Osteoblast (primary cell): ENCODE results near the gene EPB41L4B. TPM values are rescaled to one million over a fixed set of nuclear protein-coding genes. Genes with fewer than 3 reads are reported as not detected.

Experiments used
- DNase-seq: peaks from one replicate; pipeline ENCODE4 v3.0.0; 2011; ENCODE audit warnings: low spot score, mixed read lengths; ENCODE audit not compliant: insufficient read length; ENCODE audit errors: missing footprints
- H2AFZ ChIP-seq: 2 replicates; pipeline ENCODE4 v1.6.0; 2011; ENCODE audit warnings: mild to moderate bottlenecking, low read length
- H3K27ac ChIP-seq: 2 replicates; pipeline ENCODE4 v1.5.1; 2011; ENCODE audit warnings: mild to moderate bottlenecking, low read depth, low read length, moderate library complexity
- H3K27me3 ChIP-seq: 2 replicates; pipeline ENCODE4 v1.6.0; 2012; ENCODE audit warnings: mild to moderate bottlenecking, control low read depth, inconsistent platforms, low read length, moderate library complexity; ENCODE audit not compliant: insufficient read depth
- H3K36me3 ChIP-seq: 2 replicates; pipeline ENCODE4 v1.5.1; 2011; ENCODE audit warnings: mild to moderate bottlenecking, low read length, control low read depth, moderate library complexity; ENCODE audit not compliant: insufficient read depth
- H3K4me1 ChIP-seq: 2 replicates; pipeline ENCODE4 v1.5.1; 2011; ENCODE audit warnings: mild to moderate bottlenecking, low read length, control low read depth, moderate library complexity; ENCODE audit not compliant: insufficient read depth
- H3K4me2 ChIP-seq: 2 replicates; pipeline ENCODE4 v1.6.0; 2011; ENCODE audit warnings: mild to moderate bottlenecking, low read length; ENCODE audit not compliant: insufficient read depth
- H3K4me3 ChIP-seq: fragments of 200-600 bp; sonication (generic); 3 replicates; pipeline ENCODE4 v1.5.1; 2012; ENCODE audit warnings: mild to moderate bottlenecking, low read length, inconsistent platforms; ENCODE audit not compliant: insufficient read depth
- H3K79me2 ChIP-seq: 2 replicates; pipeline ENCODE4 v1.6.0; 2012; ENCODE audit warnings: mild to moderate bottlenecking, low read length, control low read depth, inconsistent platforms; ENCODE audit not compliant: insufficient read depth
- H3K9me3 ChIP-seq: 2 replicates; pipeline ENCODE4 v1.5.1; 2011; ENCODE audit warnings: low read depth, low read length, control low read depth
- H4K20me1 ChIP-seq: 2 replicates; pipeline ENCODE4 v1.6.0; 2012; ENCODE audit warnings: mild to moderate bottlenecking, low read length, control low read depth; ENCODE audit not compliant: insufficient read depth
- total RNA-seq: library from RNA; depleted of rRNA; stranded (reverse); fragments of >200 nt; gene quantifications from 2 replicates; pipeline ENCODE4 v1.2.3, GENCODE V29; 2012
- TF ChIP-seq, protein P1 (sequence below): IDR thresholded peaks from 2 replicates; pipeline ENCODE4 v1.5.1; 2011; ENCODE audit warnings: mild to moderate bottlenecking, low read depth, low read length, moderate library complexity; ENCODE audit errors: extremely low read depth

EPB41L4B gene
- total RNA-seq, 1 donor = 2.2 TPM

DNA sequence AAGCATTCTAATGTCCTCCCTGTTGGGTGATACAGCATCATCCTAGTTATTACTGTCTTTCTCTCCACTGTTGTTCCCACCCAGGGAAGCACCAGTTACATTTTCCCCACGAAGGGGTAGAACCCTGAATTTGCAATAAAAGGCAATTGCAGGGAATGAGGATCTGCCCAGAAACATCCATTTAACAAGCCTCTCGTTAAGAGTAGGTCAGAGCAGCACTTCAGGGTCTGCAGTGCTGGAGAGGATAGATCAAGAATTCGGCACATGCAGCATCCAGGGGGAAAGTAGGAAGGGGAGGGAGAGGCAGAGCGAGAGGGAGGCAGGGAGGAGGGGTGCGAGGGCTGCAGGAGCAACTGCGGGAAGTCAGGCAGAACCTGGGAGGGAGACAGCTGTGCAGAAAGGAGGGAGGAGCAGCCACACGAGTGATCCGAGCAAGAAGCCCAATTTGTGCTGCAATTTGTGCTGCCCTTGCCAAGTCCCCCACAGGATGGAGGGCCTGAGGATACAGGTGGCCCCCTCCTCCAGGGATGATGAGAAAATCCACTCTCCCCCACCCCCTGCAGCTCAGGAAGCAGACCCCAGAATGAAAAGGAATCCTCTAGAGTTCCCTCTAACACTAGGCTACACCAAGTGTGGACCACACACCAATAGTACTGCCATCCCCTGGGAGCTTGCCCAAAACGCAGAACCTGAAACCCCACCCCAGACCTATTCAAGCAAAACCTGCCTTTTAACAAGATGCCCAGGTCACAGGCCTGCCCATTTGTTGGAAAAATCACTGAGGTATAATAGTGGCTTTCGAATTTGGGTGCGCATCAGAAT is 62.2 kb downstream of the EPB41L4B start:
- H3K4me1 ChIP-seq = peaks cover 22% of the 10 kb centered on the region
- no peak for DNase-seq
- TF ChIP-seq, protein P1, sequence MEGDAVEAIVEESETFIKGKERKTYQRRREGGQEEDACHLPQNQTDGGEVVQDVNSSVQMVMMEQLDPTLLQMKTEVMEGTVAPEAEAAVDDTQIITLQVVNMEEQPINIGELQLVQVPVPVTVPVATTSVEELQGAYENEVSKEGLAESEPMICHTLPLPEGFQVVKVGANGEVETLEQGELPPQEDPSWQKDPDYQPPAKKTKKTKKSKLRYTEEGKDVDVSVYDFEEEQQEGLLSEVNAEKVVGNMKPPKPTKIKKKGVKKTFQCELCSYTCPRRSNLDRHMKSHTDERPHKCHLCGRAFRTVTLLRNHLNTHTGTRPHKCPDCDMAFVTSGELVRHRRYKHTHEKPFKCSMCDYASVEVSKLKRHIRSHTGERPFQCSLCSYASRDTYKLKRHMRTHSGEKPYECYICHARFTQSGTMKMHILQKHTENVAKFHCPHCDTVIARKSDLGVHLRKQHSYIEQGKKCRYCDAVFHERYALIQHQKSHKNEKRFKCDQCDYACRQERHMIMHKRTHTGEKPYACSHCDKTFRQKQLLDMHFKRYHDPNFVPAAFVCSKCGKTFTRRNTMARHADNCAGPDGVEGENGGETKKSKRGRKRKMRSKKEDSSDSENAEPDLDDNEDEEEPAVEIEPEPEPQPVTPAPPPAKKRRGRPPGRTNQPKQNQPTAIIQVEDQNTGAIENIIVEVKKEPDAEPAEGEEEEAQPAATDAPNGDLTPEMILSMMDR = no peak
- no peaks in the 10 kb centered on the region for H3K27me3 ChIP-seq
- H3K79me2 ChIP-seq = no peaks in the 10 kb centered on the region
- H3K36me3 ChIP-seq = no peaks in the 10 kb centered on the region
- no peak overlapping the region for H3K4me3 ChIP-seq
- no peak overlapping the region for H2AFZ ChIP-seq
- H4K20me1 ChIP-seq = no peaks in the 10 kb centered on the region
- H3K27ac ChIP-seq = no peak overlapping the region
- H3K9me3 ChIP-seq = no peaks in the 10 kb centered on the region
- H3K4me2 ChIP-seq = no peak overlapping the region

DNA sequence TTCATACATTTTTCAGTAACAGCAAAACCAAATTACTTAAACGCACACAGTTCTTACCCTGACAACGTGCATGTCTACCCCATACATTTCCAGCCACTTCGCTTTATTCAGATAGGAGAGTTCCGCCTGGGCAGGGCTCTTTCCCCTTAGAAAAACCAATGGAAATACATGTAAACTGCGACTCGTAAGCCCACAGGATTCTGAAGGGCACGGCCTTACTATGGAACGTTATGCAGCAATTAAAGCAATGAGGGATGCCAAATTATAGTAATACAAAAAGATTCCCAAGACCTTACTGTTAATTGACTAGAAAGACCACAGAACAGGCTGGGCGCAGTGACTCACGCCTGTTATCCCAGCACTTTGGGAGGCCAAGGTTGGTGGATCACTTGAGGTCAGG is 64.5 kb downstream of the EPB41L4B start:
- Histone ChIP-seq H3K4me2 (no peak overlapping the region), H4K20me1 (no peaks in the 10 kb centered on the region), H3K4me1 (peaks cover 40% of the 10 kb centered on the region), H3K27me3 (no peaks in the 10 kb centered on the region), H3K4me3 (no peak overlapping the region), H2AFZ (no peak overlapping the region), H3K36me3 (no peaks in the 10 kb centered on the region), H3K79me2 (no peaks in the 10 kb centered on the region), H3K9me3 (no peaks in the 10 kb centered on the region), H3K27ac (no peak overlapping the region)
- DNase-seq = no peak
- TF ChIP-seq, protein P1 = no peak

DNA sequence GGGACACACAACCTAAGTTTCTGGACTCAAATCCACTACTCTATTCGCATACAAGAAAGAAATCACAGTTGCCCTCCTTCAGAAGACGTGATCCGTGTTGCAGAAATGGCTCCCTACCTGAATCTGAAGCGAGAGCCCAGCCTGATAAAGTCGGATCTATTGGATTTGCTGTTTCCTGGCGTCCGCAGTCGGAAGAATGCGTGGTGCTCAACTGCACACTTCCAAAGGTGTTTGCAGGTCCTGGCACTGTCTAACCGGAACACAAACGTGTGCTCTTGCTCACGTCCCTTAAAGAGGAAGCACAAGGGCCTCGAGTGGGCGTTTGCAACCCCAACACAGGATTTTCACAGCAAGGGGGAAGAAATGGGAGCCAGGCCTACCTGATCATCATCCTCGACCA is 65.5 kb downstream of the EPB41L4B start:
- H3K4me2 ChIP-seq = no peak overlapping the region
- H2AFZ ChIP-seq = no peak overlapping the region
- peak overlapping the region; percentile 83 for H3K27ac ChIP-seq
- no peaks in the 10 kb centered on the region for H3K79me2 ChIP-seq
- no peaks in the 10 kb centered on the region for H3K27me3 ChIP-seq
- H3K4me1 ChIP-seq = peaks cover 46% of the 10 kb centered on the region
- H3K9me3 ChIP-seq = no peaks in the 10 kb centered on the region
- no peak for DNase-seq
- no peak overlapping the region for H3K4me3 ChIP-seq
- TF ChIP-seq, protein P1 = no peak
- no peaks in the 10 kb centered on the region for H3K36me3 ChIP-seq
- H4K20me1 ChIP-seq = no peaks in the 10 kb centered on the region

DNA sequence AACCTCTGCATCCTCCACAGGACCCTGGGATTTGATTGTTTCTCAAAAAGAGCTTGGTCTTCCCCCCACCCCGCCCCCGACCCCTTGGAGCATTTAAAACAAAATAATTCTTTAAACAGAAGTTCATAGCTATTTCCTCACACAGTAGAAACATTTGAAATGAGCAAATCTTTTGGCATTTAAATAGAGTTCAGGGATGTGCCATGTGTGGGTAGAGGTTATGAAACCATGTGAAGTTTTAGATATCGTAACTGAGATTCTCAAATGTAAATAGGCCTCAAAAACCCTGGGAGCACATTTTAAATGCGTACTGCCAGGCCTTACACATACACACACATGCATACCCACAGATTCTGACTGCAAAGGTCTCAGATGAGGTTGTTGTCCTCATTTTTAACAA is 66.5 kb downstream of the EPB41L4B start:
- Histone ChIP-seq H3K9me3 (no peaks in the 10 kb centered on the region), H3K27ac (peak overlapping the region; percentile 83), H3K4me3 (peak overlapping the region; percentile 27), H4K20me1 (no peaks in the 10 kb centered on the region), H3K4me2 (peak overlapping the region; percentile 59), H3K27me3 (no peaks in the 10 kb centered on the region), H2AFZ (no peak overlapping the region), H3K4me1 (peaks cover 46% of the 10 kb centered on the region), H3K79me2 (no peaks in the 10 kb centered on the region), H3K36me3 (no peaks in the 10 kb centered on the region)
- DNase-seq = peak; percentile 66
- TF ChIP-seq, protein P1 = no peak
